ENCODE results near the gene NNT. TPM values are rescaled to one million over a fixed set of nuclear protein-coding genes. Genes with fewer than 3 reads are reported as not detected.
"Not testable (repeated sequence)": the region's sequence is repeated elsewhere in the genome, so short reads cannot be mapped to it uniquely, and the experiment has no call there.

Gene NNT
- total and polyA plus RNA-seq, 2 of the 13 experiments (the other 11 are each of a cell fraction or from before 2014, with no cell fraction given), result 21.1 to 58.0 TPM

DNA sequence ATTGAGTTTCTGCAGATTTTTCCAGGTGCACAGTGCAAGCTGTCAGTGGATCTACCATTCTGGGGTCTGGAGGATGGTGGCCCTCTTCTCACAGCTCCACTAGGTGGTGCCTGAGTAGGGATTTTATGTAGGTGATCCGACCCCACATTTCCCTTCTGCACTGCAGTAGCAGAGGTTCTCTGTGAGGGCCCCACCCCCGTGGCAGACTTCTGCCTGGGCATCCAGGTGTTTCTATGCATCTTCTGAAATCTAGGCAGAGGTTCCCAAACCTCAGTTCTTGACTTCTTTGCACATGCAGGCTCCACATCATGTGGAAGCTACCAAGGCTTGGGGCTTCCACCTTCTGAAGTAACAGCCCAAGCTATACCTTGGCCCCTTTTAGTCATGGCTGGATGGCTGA is 93.5 kb downstream of the NNT start:
- H3K27ac ChIP-seq (ENCODE audit: extremely low read length, insufficient read depth, low read length); H3K4me3 ChIP-seq (replicated peaks in 1 of 3; ENCODE audit: insufficient read depth in 1 of 3, low read depth in 2 of 3, low read length in 3 of 3); H4K20me1 ChIP-seq (ENCODE audit: insufficient read depth, low read length); DNase-seq (ENCODE audit: low spot score); H3K79me2 ChIP-seq (ENCODE audit: insufficient read depth, low read length); H3K27me3 ChIP-seq (ENCODE audit: control insufficient read depth in 1 of 2, insufficient read depth in 2 of 2, low read length in 2 of 2); in situ Hi-C loops (cut with HindIII; ENCODE audit: extremely low pct_ligation_motif_present, low pct_unique_long_range_greater_than_20kb); CTCF ChIA-PET (ENCODE audit: low intra/inter-chr PET ratio, low total read pairs); H3K36me3 ChIP-seq (replicated peaks in 1 of 2; ENCODE audit: control insufficient read depth in 1 of 2, insufficient read depth in 2 of 2, low read length in 2 of 2); FAIRE-seq; H3K4me2 ChIP-seq (ENCODE audit: low read depth, low read length); ATAC-seq; H3K9ac ChIP-seq (ENCODE audit: insufficient read depth, low read depth, low read length); H2AFZ ChIP-seq (ENCODE audit: low read length); intact Hi-C loops (cut with micrococcal nuclease; ENCODE audit: unreplicated experiment); POLR2A ChIA-PET; BruUV-seq (replicated peaks); H3K4me1 ChIP-seq (ENCODE audit: insufficient read depth, low read length): not testable (repeated sequence)
- 100% methylated on average over 1 of the region's 2 CpGs for WGBS (ENCODE audit: low lambda C conversion rate)
- peaks cover 17% of the 10 kb centered on the region for H3K9me3 ChIP-seq (ENCODE audit: low read length)

DNA sequence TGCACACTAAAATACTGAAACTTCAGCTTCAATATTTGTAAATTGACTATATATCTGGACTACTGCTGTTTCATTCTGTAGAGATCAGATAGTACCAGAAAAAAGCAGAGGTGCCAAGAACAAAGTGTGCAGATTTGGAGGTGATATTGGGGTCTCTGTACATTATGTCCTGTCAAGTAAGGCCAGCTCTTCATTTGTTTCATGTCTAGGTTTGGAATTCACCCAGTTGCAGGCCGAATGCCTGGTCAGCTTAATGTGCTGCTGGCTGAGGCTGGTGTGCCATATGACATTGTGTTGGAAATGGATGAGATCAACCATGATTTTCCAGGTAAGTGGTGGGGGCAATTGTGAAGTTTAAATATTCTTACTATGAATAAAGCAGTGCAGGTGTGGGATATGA is 96.9 kb downstream of the NNT start:
- Histone ChIP-seq H2AFZ (ENCODE audit: low read length) (no peak overlapping the region), H3K27me3 (ENCODE audit: control insufficient read depth in 1 of 2, insufficient read depth in 2 of 2, low read length in 2 of 2) (no peaks in the 10 kb centered on the region), H3K79me2 (ENCODE audit: insufficient read depth, low read length) (no peaks in the 10 kb centered on the region), H3K9me3 (ENCODE audit: low read length) (peaks cover 17% of the 10 kb centered on the region), H3K27ac (ENCODE audit: extremely low read length, insufficient read depth, low read length) (no peak overlapping the region), H3K4me2 (ENCODE audit: low read depth, low read length) (no peak overlapping the region), H3K4me1 (ENCODE audit: insufficient read depth, low read length) (no peaks in the 10 kb centered on the region), H4K20me1 (ENCODE audit: insufficient read depth, low read length) (no peaks in the 10 kb centered on the region), H3K36me3 (replicated peaks in 1 of 2; ENCODE audit: control insufficient read depth in 1 of 2, insufficient read depth in 2 of 2, low read length in 2 of 2) (peaks cover 0 to 2% of the 10 kb centered on the region in 2 experiments; a peak in 1 of 5 replicates), H3K4me3 (replicated peaks in 1 of 3; ENCODE audit: insufficient read depth in 1 of 3, low read depth in 2 of 3, low read length in 3 of 3) (no peak overlapping the region), H3K9ac (ENCODE audit: insufficient read depth, low read depth, low read length) (no peak overlapping the region)
- ATAC-seq, result no peak
- intact Hi-C loops (cut with micrococcal nuclease; ENCODE audit: unreplicated experiment) (no loop called here), in situ Hi-C loops (cut with HindIII; ENCODE audit: extremely low pct_ligation_motif_present, low pct_unique_long_range_greater_than_20kb) (no loop called here)
- no peak for DNase-seq (ENCODE audit: low spot score)
- POLR2A ChIA-PET, result no interaction called here
- FAIRE-seq, result no peak
- WGBS (ENCODE audit: low lambda C conversion rate), result 100% methylated on average over 1 of the region's 1 CpG
- no TSS peak for BruUV-seq (replicated peaks)
- CTCF ChIA-PET (ENCODE audit: low intra/inter-chr PET ratio, low total read pairs), result no interaction called here
- TF ChIP-seq KLF11 (CRISPR knock-in tag; IDR thresholded peaks at IDR 0.05) (no peak), ZNF460 (CRISPR knock-in tag; IDR thresholded peaks at IDR 0.05; ENCODE audit: borderline replicate concordance) (no peak), ZNF674 (CRISPR knock-in tag; IDR thresholded peaks at IDR 0.05; ENCODE audit: low read depth) (no peak), SCMH1 (CRISPR knock-in tag; IDR thresholded peaks at IDR 0.05; ENCODE audit: borderline replicate concordance) (no peak), TMF1 (CRISPR knock-in tag; IDR thresholded peaks at IDR 0.05; ENCODE audit: low read depth) (no peak), ZNF83 (CRISPR knock-in tag; IDR thresholded peaks at IDR 0.05; ENCODE audit: borderline replicate concordance) (no peak), ZNF570 (CRISPR knock-in tag; IDR thresholded peaks at IDR 0.05; ENCODE audit: borderline replicate concordance) (no peak), PHF21A (CRISPR knock-in tag; IDR thresholded peaks at IDR 0.05) (no peak), CENPT (CRISPR knock-in tag; IDR thresholded peaks at IDR 0.05; ENCODE audit: low read depth) (no peak), CC2D1A (CRISPR knock-in tag; IDR thresholded peaks at IDR 0.05) (no peak), NPAS2 (CRISPR knock-in tag; IDR thresholded peaks at IDR 0.05; ENCODE audit: borderline replicate concordance) (no peak)
- TF ChIP-seq, protein P1, sequence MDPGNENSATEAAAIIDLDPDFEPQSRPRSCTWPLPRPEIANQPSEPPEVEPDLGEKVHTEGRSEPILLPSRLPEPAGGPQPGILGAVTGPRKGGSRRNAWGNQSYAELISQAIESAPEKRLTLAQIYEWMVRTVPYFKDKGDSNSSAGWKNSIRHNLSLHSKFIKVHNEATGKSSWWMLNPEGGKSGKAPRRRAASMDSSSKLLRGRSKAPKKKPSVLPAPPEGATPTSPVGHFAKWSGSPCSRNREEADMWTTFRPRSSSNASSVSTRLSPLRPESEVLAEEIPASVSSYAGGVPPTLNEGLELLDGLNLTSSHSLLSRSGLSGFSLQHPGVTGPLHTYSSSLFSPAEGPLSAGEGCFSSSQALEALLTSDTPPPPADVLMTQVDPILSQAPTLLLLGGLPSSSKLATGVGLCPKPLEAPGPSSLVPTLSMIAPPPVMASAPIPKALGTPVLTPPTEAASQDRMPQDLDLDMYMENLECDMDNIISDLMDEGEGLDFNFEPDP (CRISPR knock-in tag; conservative IDR thresholded peaks at IDR 0.05), result no peak
- TF ChIP-seq, protein P2, sequence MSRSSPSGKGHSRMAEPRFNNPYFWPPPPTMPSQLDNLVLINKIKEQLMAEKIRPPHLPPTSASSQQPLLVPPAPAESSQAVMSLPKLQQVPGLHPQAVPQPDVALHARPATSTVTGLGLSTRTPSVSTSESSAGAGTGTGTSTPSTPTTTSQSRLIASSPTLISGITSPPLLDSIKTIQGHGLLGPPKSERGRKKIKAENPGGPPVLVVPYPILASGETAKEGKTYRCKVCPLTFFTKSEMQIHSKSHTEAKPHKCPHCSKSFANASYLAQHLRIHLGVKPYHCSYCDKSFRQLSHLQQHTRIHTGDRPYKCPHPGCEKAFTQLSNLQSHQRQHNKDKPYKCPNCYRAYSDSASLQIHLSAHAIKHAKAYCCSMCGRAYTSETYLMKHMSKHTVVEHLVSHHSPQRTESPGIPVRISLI (CRISPR knock-in tag; IDR thresholded peaks at IDR 0.05; ENCODE audit: borderline replicate concordance), result no peak
- TF ChIP-seq, protein P3, sequence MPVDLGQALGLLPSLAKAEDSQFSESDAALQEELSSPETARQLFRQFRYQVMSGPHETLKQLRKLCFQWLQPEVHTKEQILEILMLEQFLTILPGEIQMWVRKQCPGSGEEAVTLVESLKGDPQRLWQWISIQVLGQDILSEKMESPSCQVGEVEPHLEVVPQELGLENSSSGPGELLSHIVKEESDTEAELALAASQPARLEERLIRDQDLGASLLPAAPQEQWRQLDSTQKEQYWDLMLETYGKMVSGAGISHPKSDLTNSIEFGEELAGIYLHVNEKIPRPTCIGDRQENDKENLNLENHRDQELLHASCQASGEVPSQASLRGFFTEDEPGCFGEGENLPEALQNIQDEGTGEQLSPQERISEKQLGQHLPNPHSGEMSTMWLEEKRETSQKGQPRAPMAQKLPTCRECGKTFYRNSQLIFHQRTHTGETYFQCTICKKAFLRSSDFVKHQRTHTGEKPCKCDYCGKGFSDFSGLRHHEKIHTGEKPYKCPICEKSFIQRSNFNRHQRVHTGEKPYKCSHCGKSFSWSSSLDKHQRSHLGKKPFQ (CRISPR knock-in tag; IDR thresholded peaks at IDR 0.05; ENCODE audit: insufficient replicate concordance), result no peak
- TF ChIP-seq, protein P4, sequence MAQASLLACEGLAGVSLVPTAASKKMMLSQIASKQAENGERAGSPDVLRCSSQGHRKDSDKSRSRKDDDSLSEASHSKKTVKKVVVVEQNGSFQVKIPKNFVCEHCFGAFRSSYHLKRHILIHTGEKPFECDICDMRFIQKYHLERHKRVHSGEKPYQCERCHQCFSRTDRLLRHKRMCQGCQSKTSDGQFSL (CRISPR knock-in tag; IDR thresholded peaks at IDR 0.05), result no peak

All from HepG2 (cell line).